Breast epithelium (tissue), 3 donors: Measurements from ENCODE around the gene TRIM7.

Source experiments
- CTCF ChIP-seq, 3 donors: fragments of 450-650 bp; IDR thresholded peaks; one replicate each; pipeline ENCODE4 v1.5.1; 2016 to 2017; ENCODE audit warnings: antibody characterized with exemption in 3 of 3, mild to moderate bottlenecking in 3 of 3, moderate library complexity in 3 of 3
- POLR2A ChIP-seq: fragments of 450-650 bp; IDR thresholded peaks from one replicate; pipeline ENCODE4 v1.6.1; 2016; ENCODE audit warnings: antibody characterized with exemption, mild to moderate bottlenecking, moderate library complexity
- POLR2AphosphoS5 ChIP-seq, 3 donors: sonication (generic); formaldehyde crosslinking; IDR thresholded peaks; one replicate each; pipeline ENCODE4 v1.6.1; 2017; ENCODE audit warnings: antibody characterized with exemption in 3 of 3

- TF ChIP-seq POLR2A (no peak), CTCF (IDR thresholded peaks at IDR 0.05) (no peak), POLR2AphosphoS5 (IDR thresholded peaks at IDR 0.05) (no peak)
Observed at GRCh38 chr5:181185560-181185959, 19.4 kb downstream of the TRIM7 start.
